AG09319 (cell line): Measurements from ENCODE around the gene NUP58.
"Not testable (repeated sequence)": the region's sequence is repeated elsewhere in the genome, so short reads cannot be mapped to it uniquely, and the experiment has no call there.

ENCODE experiments used
- DNase-seq: peaks from one replicate; pipeline ENCODE4 v3.0.0-alpha.2; 2010; ENCODE audit warnings: low read depth; ENCODE audit errors: extremely low read depth
- TF ChIP-seq, protein P1 (sequence below): IDR thresholded peaks from 2 replicates; pipeline ENCODE4 v1.5.1; 2011; ENCODE audit warnings: low read depth, mild to moderate bottlenecking, inconsistent platforms, low read length, moderate library complexity

NUP58 gene

DNA sequence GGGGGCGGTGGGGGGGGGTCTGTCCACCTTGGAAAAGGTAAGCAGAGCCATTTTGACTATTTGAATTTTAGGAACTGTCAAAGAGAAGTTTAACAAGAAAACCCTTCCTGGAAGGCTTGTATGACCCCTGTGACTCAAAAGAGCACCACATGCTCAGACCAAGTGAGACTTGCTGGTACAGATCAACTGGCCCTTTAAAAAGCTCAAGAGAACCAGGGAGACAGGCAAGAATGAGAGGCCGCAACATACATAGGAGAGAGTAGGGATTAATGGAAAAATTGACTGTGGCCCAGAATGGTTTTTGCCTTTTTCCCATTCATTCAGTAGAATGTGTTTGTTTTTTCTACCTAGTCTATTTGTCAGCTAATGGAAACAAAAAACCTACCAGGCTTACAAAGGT is 44.2 kb downstream of the NUP58 start:
- TF ChIP-seq, protein P1, sequence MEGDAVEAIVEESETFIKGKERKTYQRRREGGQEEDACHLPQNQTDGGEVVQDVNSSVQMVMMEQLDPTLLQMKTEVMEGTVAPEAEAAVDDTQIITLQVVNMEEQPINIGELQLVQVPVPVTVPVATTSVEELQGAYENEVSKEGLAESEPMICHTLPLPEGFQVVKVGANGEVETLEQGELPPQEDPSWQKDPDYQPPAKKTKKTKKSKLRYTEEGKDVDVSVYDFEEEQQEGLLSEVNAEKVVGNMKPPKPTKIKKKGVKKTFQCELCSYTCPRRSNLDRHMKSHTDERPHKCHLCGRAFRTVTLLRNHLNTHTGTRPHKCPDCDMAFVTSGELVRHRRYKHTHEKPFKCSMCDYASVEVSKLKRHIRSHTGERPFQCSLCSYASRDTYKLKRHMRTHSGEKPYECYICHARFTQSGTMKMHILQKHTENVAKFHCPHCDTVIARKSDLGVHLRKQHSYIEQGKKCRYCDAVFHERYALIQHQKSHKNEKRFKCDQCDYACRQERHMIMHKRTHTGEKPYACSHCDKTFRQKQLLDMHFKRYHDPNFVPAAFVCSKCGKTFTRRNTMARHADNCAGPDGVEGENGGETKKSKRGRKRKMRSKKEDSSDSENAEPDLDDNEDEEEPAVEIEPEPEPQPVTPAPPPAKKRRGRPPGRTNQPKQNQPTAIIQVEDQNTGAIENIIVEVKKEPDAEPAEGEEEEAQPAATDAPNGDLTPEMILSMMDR, result no peak

DNA sequence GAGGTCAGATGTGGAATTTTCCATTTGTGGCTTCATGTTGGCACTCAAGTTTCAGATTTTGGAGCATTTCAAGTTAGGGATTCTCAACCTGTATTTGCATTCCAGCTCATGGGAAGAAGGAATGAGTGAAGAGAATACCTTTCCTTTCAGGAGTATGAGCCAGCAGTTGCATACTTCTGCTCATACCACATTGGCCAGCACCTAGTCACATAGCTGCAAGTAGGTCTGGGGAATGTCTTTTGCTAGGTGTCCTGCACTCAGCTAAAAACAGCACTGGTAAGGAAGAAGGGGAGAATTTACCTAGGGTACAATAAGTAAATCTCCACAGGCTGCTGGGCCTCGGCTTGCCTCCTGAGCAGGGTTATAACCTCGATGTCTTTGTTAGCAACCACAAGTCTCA is 45.7 kb downstream of the NUP58 start:
- no peak for DNase-seq
- TF ChIP-seq, protein P1, result no peak

More for the DNA sequence above, 44.2 kb downstream of the NUP58 start:
- DNase-seq, result no peak

DNA sequence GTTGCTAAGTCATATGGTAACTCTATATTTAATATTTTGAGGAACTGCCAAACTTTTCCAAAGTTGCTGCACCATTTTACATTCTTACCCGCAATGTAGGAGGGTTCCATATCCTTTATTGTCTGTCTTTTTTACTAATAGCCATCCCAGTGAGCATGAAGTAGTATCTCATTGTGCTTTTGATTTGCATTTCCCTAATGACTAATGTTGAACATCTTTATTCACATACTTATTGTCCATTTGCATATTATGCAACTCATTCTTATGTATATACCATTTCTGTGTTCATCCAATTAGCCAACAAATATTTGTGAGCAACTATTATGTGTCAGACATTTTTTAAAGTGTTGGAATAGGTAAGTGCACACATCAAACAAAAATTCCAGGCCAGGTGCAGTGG is 50.0 kb downstream of the NUP58 start:
- TF ChIP-seq, protein P1, result no peak

DNA sequence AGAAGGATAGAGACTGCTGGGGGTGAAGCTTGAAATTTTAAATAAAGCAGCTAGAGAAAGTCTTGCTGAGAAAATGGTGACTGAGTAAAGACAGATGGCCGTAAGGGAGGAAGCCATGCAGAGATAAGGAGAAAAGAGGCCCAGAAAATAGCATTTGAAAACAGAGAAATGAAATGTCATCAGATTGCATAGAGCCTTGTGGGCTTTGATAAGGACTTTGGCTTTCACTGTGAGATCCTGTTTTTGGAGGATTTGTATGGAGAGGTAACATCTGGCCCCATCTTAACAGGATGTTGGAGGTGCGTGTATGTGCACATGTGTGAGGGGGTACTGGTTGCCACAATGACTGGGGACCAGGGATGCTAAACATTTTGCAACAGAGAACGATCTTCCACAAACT is 50.8 kb downstream of the NUP58 start:
- DNase-seq, result no peak
- TF ChIP-seq, protein P1, result no peak

More for the DNA sequence above, 50.0 kb downstream of the NUP58 start:
- no peak for DNase-seq

DNA sequence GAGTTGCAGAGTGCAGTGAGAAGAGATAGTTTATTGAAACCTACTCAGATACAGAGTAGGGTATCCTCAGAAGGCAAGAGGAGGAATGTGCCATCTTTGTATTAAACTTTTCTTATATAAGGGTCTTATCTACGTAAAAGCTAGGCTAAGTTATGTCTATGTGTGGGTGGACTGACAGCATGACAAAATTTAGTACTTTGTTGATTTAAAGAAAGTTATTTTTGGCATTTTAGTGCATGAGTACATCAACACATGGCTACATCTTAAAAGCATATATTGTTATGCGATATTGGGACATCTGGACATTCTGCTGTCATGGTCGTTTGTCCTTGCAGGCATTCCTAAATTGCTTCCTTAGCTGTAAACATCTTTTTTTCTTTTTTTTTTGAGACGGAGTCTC is 51.4 kb downstream of the NUP58 start:
- TF ChIP-seq, protein P1, result no peak

DNA sequence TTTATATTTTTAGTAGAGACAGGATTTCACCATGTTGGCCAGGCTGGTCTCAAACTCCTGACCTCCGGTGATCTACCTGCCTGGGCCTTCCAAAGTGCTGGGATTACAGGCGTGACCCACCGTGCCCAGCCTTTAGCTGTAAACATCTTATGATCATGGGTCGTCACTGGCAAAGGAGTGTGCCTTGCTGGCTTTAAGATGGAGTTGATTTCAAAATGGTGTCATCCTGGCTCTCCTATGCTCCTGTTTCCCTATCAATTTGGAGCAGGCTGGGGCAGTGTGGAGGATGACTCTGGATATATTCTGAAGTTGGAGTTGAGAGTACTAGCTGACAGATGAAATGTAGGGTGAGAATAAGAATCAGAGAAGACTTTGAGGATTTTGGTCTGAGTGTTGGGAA is 51.9 kb downstream of the NUP58 start:
- TF ChIP-seq, protein P1, result no peak
- no peak for DNase-seq

More for the DNA sequence above, 51.4 kb downstream of the NUP58 start:
- no peak for DNase-seq

DNA sequence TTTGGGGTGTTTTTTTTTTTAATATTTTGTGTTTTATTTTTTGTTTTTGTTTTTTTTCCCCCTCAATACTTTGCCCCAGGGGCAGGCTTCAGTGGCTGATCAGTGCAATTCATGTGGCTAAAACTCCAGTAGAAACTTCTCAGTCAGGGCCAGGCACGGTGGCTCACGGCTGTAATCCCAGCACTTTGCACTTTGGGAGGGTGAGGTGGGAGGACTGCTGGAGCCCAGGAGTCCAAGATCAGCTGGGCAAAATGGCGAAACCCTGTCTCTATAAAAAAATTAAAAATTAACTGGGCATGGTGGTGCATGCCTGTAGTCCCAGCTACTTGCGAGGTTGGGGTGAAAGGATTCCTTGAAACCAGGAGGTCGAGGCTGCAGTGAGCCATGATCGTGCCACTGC is 53.0 kb downstream of the NUP58 start:
- TF ChIP-seq, protein P1, result no peak

DNA sequence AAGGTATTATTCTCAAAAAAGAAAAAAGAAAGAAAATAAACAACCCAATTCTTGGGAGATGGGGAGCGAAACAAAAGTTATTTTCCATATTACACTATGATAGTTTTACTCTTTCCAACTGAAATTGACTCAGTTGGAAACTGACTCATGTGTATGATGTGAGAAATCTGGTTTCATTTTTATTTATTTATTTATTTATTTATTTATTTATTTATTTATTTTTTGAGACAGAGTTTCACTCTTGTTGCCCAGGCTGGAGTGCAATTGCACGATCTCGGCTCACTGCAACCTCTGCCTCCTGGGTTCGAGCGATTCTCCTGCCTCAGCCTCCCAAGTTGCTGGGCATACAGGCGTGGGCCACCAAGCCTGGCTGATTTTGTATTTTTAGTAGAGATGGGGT is 59.0 kb downstream of the NUP58 start:
- DNase-seq, result not testable (repeated sequence)

More for the DNA sequence above, 53.0 kb downstream of the NUP58 start:
- DNase-seq, result no peak
